GM18526 (cell line): ENCODE measurements around the gene COL5A2.

Experiments used
- POLR2A ChIP-seq: IDR thresholded peaks from 3 replicates; pipeline ENCODE4 v1.6.1; 2011; ENCODE audit not compliant: insufficient read length; ENCODE audit errors: extremely low read depth

The COL5A2 gene

DNA sequence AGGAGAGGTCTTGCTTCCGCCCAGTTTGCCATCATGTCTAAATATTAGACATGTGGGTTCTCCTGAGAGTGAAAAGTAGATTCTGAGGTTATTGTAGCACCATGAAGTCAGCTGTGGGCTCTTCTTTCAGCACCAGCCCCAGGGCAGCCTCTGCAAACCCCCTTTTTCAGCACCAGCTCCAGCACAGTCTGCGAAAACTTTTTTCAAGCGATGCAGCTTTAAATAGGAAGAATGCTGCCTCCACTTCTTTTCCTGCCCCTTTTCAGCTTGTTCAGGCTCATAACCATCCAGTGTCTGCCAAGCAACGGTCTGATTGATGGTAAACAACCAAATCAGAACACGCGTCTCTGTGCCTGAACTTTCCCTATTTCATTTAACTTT is at the start of gene COL5A2:
Gene COL5A2, minus strand, starts transcription at position 192 of the 381 bp plus-strand sequence. Its CDS starts 157 bp downstream, at position 35.
- TF ChIP-seq POLR2A = no peak

DNA sequence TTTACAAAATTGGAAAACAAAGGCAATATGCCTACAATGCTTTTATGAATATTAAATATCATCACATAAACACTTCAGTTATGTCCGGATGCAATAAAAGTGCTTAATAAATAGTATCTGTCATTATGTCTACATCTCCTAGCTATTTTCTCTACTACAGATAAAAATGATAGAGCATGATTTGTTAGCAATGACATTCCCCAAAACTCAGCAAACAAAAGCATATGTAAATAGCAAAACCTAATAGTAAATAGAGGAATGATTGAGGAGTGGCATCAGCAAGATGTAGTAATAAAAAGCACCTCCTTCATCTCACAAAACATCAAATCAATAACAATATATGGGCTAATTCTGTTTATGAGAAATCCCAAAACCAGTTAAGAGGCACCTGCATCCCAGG is 46.5 kb upstream of the COL5A2 start:
- TF ChIP-seq POLR2A = no peak

DNA sequence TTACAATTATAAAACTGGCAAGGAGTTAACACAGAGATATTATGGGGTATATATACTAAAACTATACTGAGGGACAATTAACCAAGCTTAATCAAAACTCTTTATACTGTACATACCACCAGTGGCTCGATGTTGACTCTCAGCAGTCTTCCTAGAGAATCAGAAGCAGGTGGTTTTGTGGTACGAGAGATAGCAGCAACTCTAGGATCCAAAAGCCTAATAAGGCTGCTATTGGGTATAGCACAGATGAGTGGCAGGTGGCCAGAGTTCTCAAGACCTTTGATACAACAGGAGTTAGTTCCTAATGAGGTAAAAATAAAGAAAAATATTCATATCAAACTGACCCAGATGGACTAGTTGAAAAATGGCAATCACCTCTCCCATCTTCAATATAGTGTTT is 45.5 kb upstream of the COL5A2 start:
- no peak for TF ChIP-seq POLR2A

DNA sequence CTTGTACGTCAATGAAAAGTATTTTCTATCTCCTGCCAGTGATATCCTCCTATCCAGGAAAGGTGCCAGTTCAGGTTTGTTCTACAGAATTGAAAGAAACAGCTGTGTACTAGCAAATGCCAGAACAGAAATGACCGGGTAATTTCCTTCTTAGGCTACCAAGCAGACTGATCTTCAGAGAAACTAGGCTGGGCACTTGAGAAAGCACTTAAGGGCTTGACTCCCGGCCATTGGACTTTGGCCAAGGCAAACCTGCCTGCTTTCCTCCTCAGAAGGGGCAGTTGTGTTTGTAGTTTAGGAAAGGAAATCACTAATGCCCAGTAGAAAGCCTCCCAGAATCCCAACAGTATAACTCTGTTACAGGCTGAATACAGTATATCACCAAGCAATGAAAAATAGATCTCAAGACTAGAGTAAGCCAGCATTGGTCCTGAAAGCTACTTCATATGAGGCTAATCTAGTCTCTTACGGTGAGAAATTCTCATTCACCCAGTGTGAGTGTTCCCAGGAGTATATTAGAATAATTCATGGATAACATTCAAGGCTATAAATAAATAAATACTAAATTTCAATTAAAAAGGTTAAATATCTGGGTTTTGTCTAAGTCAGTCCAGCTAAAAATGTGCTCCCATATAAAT is 43.0 kb upstream of the COL5A2 start:
- no peak for TF ChIP-seq POLR2A

DNA sequence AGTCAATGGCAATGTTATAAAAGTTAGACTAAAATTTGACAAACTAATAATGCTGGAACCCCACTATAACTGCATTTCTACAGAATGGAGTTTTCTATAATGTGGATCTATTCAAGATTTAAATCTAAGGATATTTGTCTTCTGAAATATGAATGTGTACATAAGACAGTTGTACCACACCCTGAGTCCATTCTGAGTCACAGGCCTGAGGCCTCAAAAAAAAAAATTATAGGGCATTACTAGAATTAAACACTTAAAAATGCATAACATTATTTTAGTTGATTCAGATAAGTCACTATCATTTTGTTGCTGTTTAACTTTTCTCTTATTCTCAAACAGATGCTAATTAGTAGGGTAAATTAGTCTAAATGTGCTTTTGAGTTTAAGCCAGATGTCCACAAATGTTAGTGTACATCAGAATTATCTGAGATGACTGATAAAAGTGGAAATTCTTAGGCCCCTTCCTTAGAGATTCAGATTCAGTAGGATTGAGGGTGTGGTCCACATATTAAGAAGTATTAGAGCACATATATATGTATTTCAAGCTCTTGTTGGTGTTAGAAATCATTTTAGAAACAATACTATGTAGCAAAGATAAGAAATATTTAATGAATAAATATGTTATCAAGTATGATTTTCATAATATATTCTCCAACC is 42.4 kb upstream of the COL5A2 start:
- TF ChIP-seq POLR2A = no peak

DNA sequence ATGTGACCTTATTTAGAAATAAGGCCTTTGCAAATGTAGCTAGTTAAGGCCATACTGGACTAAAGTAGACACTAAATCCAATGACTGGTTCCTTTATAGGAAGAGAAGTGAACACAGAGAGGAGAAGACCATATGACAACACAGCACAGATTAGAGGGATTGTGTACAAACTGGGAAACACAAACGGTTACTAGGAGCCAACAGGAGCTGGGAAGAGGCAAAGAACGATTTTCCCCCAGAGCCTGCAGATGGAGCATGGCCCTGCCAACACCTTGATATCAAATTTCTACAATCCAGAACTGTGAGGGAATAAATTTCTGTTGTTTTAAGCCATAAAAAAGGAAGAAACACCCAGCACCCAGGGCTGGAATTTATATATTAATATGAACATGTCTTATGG is 38.7 kb upstream of the COL5A2 start:
- TF ChIP-seq POLR2A = no peak

DNA sequence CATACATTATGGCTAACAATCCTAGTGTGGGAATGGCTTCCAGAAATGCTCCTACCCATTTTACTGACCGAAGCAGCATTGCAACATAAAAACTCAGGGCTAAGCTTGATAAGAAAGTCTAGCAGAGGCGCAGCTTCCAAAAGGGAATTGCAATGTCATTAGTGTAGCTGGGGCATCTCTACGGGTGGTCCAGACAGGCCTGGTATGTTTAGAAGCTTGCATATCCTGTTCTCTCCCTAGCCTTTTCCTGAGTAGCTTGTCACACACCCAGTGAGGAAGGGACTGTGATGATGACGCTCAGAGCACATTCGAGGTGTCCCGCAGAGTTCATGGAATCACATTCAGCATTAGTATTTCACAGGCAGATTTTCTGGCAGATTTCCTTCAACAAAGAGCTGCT is 38.0 kb upstream of the COL5A2 start:
- TF ChIP-seq POLR2A = no peak

DNA sequence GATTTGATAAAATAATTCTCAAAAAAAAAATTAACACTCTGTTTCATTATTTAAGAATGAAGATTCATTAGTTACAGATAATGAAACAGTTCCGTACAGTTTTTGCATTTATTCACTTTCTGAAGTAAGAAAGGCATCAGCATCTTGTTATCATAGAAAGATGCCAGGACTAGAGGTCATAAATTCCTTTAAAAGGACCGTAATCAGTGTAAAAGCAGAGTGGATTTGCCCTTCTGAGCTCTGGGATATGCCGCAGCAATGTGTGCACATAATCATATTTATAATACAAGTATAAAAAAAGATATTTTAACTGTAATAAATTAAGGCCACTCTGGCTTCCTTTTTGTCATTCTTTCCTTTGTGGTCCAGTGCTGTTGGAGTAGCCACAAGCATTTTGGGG is 37.5 kb upstream of the COL5A2 start:
- TF ChIP-seq POLR2A = no peak

DNA sequence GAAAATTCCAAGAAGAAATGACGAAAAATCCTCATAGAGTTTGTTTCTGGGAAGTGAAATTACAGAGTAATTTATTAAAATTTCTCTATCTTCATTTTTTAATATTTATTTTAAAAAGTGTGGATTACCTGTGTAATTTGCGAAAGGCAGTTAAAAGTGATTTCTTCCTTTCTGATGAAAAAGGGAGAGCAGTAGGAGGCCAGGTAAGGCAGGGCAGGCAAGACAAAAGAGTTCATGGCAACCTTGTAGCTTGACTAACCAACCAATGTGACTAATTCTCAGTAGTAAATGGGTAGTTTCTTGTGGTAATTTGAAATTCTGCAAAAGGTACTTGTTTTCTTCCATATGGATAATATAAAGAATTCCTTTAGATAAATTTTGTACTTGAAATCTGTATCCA is 34.9 kb upstream of the COL5A2 start:
- no peak for TF ChIP-seq POLR2A

DNA sequence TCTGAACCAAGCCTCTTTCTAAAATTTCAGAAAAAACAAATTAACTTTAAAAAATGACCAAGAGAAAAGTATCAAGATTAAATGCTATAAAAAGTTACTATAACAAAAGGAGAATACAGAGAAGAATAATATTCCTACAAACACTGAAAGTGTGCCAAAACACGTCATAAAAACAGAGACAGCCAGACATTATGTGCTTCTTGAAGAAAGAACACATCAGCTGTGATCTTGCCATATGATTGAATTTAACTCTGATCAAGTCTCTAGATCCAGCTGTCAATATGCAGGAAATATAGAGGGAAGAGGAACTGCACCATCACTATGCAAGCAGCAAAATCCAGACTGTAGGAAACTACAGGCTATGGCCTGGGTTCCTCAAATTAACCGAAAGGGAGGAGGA is 33.7 kb upstream of the COL5A2 start:
- TF ChIP-seq POLR2A = no peak

DNA sequence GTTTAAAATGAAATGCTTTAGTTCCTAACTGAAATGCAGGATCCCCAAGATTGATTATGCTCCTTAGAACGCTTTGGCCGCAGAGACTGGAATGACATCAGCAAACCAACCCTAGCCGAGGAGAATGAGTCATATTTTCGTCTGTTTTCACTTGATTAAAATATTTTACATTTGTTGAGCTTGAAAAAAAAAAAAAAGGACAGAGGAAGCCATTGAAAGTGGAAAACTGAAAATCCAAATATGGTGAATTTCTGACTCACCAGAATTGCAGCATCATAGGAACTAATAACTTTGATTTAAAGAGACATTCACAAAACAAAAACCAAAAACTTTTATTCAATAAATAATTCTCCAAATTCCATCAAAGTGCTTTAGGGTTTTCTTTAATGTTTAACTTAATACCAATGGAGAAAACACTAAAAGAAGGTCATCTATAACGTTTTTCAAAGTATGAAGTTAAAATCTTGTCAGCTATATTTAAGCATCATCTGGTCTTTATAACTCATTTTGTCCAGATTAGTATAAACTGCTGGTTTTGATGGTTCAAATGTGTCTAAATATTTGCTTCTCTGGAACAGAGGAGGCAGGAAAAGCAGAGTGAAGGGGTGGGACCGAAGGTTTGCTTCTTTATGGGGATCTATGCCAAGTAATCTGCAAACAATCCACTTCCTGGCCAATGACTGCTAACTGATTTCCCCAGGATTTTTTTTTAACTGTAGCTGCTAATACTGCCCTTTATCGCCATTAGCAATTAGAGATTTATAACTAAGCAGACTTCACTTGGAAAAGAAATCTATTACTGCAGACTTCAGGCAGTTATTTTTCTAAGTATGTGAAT is 30.9 kb upstream of the COL5A2 start:
- TF ChIP-seq POLR2A = no peak

DNA sequence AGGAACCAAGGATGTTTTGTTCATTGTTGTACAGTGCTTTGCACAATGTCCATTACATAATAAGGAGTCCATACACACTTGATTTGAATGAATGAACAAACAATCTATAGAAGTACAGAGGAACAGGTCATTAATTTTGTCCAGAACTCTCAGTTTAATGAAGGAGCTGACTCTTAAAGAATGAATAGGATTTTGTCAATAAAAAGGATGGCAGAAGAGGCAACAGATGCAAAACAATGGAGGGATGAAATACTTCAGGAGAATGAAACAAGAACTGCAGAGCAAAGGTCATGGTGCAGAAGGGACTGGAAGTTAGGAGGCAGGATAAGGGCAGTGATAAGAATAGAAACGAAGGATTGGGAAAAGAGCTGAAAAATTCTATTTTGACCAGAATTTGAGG is 28.7 kb upstream of the COL5A2 start:
- no peak for TF ChIP-seq POLR2A

DNA sequence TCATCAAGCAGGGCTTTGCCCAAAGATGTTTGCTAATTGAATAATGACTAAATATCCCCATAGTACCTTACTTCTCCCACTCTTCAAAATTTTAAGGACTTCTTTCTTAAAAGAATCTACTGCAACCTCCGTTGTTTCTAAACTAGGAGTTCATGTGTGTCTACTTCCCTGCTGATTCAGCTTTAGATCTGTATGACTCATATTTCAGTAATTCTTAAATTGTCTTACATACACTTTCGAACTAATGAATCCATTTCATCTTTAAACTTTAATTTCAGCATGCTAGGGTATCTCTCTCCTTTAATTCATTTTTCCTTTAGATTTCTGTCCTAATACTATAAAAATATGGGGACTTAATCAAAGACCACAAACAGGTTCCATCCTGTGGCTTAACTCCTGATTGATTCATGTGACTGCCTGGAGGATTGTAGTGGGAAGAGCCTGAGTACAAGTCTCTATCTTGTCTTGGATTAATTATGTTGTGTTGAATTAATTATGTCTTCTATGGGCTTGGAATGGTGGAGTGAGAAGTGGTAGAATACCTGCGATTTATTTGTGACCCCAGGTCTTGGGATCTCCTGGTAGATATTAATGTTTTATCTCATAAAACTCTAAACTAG is 24.9 kb upstream of the COL5A2 start:
- TF ChIP-seq POLR2A = no peak

DNA sequence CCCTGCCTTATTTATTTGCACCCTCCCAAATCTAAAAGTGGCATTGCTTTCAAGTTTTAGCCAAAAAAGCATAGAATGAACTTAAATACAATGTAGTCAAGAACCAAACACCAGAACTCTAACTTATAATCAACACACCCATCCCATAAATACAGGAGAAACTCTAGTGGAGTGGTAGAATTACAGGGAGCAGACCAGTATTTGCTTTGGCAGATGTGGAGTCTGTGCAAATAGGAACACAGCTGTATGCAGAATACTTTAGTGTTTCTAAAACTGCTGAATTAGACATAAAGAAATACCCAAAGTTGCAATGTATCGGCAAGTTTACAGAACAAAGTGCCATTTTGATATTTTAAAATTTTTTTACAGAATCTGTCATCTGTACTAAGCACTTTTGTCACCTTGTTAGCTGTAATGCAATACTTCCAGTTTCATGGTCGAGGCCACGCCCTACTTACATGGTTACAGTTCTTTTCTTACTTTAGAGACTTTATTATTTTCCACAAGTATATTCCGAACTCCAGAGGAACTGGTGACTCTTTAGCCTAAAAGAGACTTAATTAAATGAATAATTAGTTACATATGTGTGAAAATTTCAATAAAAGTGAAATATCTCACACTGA is 23.7 kb upstream of the COL5A2 start:
- no peak for TF ChIP-seq POLR2A

DNA sequence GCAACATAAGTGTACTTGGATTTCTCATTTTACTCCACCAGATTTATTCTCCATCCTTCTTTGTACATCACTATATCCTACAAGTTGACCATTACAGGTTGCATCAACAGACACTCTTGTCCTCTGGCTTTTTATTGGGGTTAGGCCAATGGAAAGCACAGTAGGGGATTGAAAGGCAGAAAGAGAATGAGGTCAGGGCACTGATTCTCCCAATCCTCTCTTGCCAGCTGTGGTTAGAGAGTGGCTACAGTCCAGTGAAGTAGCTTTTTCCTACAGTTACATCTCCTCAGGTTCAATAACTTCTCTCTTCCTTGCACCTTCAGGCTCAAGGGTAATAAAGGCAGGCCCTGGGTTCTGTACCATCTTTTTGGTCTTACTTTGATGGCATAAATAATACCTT is 20.2 kb upstream of the COL5A2 start:
- no peak for TF ChIP-seq POLR2A

DNA sequence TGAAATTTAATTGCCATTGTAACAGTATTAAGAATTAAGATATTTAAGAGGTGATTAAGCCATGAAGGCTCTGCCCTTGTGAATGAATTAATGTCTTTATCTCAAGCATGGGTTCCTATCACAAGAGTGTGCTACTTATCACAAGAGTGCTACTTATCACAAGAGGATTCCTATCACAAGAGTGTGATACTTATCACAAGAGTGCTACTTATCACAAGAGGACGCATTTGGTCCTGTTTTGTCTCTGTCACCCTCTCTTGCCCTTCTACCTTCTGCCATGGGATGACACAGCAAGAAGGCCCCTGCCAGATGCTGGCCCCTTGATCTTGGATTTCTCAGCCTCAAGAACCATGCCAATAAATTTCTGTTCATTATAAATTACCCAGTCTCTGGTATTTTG is 13.2 kb upstream of the COL5A2 start:
- TF ChIP-seq POLR2A = no peak

DNA sequence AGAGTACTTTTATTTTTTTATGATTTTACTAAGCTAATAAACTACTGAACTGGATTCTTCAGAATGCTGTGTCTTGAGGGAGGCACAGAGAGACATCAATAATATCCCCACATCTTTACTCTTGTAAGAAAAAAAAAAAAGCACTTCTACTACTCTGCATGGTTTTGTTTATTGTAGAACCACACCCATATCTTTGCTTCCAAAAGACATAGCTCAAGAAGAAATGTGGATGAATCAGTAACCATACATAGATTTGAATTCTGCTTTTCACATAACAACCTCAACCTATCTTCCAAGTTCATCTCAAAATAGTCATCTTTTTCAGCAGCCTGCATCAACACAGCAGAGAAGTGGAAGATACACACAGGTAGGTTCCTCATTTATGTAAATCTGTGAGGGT is 12.2 kb upstream of the COL5A2 start:
- TF ChIP-seq POLR2A = no peak
